K562 (cell line): Measurements from ENCODE around the gene SLC7A5. TPM values are rescaled to one million over a fixed set of nuclear protein-coding genes. Genes with fewer than 3 reads are reported as not detected.

Source experiments
- ATAC-seq: fragments of 200-7000 bp; cut with Tn5 transposase; 3 replicates; pipeline ENCODE4 v1.9.1; 2020; ENCODE audit warnings: moderate library complexity
- BruUV-seq: library from RNA; stranded (reverse); fragments of 400-500 nt; replicated peaks from 2 replicates; lab custom pipeline; 2021; lab: Mats Ljungman, UMichigan
- CTCF ChIA-PET: fragments of 300-600 bp; formaldehyde crosslinking; extraction: SDS; loops from one replicate; lab custom pipeline; 2021; ENCODE audit warnings: low intra/inter-chr PET ratio; lab: Yijun Ruan, JAX
- POLR2A ChIA-PET: fragments of 300-600, 350-650 bp; sonication (Branson Sonifier 250); formaldehyde crosslinking; extraction: SDS; loops from one replicate; lab custom pipeline; 2021; ENCODE audit warnings: antibody characterized with exemption, inconsistent platforms; lab: Yijun Ruan, JAX
- DNase-seq, 4 experiments: peaks; one replicate each; pipeline versions ENCODE4 v3.0.0 to v3.0.0-alpha.2; 2011 to 2018; ENCODE audit warnings: low spot score in 3 of 4, mixed read lengths in 3 of 4; ENCODE audit errors: extremely low read depth in 1 of 4
- FAIRE-seq: peaks from 2 replicates; lab custom pipeline; 2011; peaks lifted over from hg19 to GRCh38; lab: Jason Lieb, UNC
- H2AFZ ChIP-seq: 2 replicates; pipeline ENCODE4 v1.6.0; 2011; ENCODE audit warnings: low read depth, low read length, control low read depth, inconsistent platforms
- H3K27ac ChIP-seq: fragments of 200-600 bp; 3 replicates; pipeline ENCODE4 v1.8.0; 2011; ENCODE audit warnings: low read depth, mild to moderate bottlenecking, control low read depth, inconsistent platforms, low read length, moderate library complexity, mixed read lengths; ENCODE audit errors: extremely low read depth
- H3K27me3 ChIP-seq, 2 experiments: fragments of 300-600 bp in 1 of 2; 2 replicates in 1 of 2; 3 replicates in 1 of 2; pipeline versions ENCODE4 v1.6.0 to v1.8.0; 2011; ENCODE audit warnings: inconsistent platforms in 2 of 2, low read length in 2 of 2, mild to moderate bottlenecking in 1 of 2, mixed read lengths in 1 of 2, moderate library complexity in 1 of 2; ENCODE audit not compliant: control insufficient read depth in 2 of 2, insufficient read depth in 2 of 2
- H3K36me3 ChIP-seq: fragments of 300-600 bp; 3 replicates; pipeline ENCODE4 v1.8.0; 2011; ENCODE audit warnings: mild to moderate bottlenecking, low read length, inconsistent platforms; ENCODE audit not compliant: control insufficient read depth, insufficient read depth
- H3K4me1 ChIP-seq, 2 experiments: fragments of 200-600 bp in 1 of 2; replicated peaks in 1 of 2; 2 replicates in 1 of 2; 3 replicates in 1 of 2; pipeline versions ENCODE4 v1.5.1 to v1.8.0; 2011; ENCODE audit warnings: inconsistent platforms in 2 of 2, low read length in 2 of 2, mild to moderate bottlenecking in 1 of 2, mixed read lengths in 1 of 2, moderate library complexity in 1 of 2; ENCODE audit not compliant: control insufficient read depth in 2 of 2, insufficient read depth in 2 of 2
- H3K4me2 ChIP-seq: 2 replicates; pipeline ENCODE4 v1.6.1; 2011; ENCODE audit warnings: low read length, control low read depth, inconsistent platforms, mixed read lengths; ENCODE audit not compliant: insufficient read depth
- H3K4me3 ChIP-seq: fragments of 200-600 bp; sonication (generic), shearing (Covaris generic); 2 replicates; pipeline ENCODE4 v1.5.1; 2016; ENCODE audit warnings: control low read depth, inconsistent platforms
- H3K79me2 ChIP-seq: fragments of 200-600 bp; 3 replicates; pipeline ENCODE4 v1.8.0; 2011; ENCODE audit warnings: low read length, inconsistent platforms; ENCODE audit not compliant: control insufficient read depth, insufficient read depth
- H3K9ac ChIP-seq, 2 experiments: 2 replicates each; pipeline versions ENCODE4 v1.6.0 to v1.6.1; 2011; ENCODE audit warnings: low read depth in 2 of 2, low read length in 2 of 2, control low read depth in 1 of 2, inconsistent platforms in 1 of 2, mild to moderate bottlenecking in 1 of 2, mixed read lengths in 1 of 2; ENCODE audit not compliant: insufficient read depth in 1 of 2
- H3K9me1 ChIP-seq: one replicate; pipeline ENCODE4 v1.6.0; 2011; ENCODE audit warnings: inconsistent platforms, mild to moderate bottlenecking, low read length, moderate library complexity; ENCODE audit not compliant: control insufficient read depth, insufficient read depth
- H3K9me3 ChIP-seq: replicated peaks from 2 replicates; pipeline ENCODE4 v1.5.1; 2011; ENCODE audit warnings: low read depth, low read length, inconsistent platforms; ENCODE audit not compliant: control insufficient read depth, insufficient read depth
- H4K20me1 ChIP-seq: replicated peaks from 2 replicates; pipeline ENCODE4 v1.6.1; 2011; ENCODE audit warnings: low read length, inconsistent platforms, mixed read lengths; ENCODE audit not compliant: control insufficient read depth, insufficient read depth
- CC2D1A ChIP-seq: fragments of 450-650 bp; IDR thresholded peaks from 2 replicates; pipeline ENCODE4 v1.6.1; 2017; ENCODE audit warnings: mild to moderate bottlenecking
- DMBX1 ChIP-seq: fragments of 250-450 bp; sonication (Bioruptor Pico); IDR thresholded peaks from 2 replicates; pipeline ENCODE4 v1.8.0; 2022; ENCODE audit warnings: inconsistent platforms, mild to moderate bottlenecking, moderate library complexity, borderline replicate concordance
- ESRRA ChIP-seq: fragments of 450-650 bp; IDR thresholded peaks from 2 replicates; pipeline ENCODE4 v1.6.1; 2014; ENCODE audit warnings: low read depth, mild to moderate bottlenecking, moderate library complexity, borderline replicate concordance
- GABPB1 ChIP-seq: sonication (generic); formaldehyde crosslinking; IDR thresholded peaks from 2 replicates; pipeline ENCODE4 v1.8.0; 2022; ENCODE audit warnings: mild to moderate bottlenecking, missing genetic modification reagents
- GTF2F1 ChIP-seq: IDR thresholded peaks from 2 replicates; pipeline ENCODE4 v1.6.1; 2011; ENCODE audit warnings: low read depth, low read length, improper control_type of control experiment
- HNRNPL ChIP-seq: fragments of 200-400 bp; formaldehyde crosslinking; IDR thresholded peaks from 2 replicates; pipeline ENCODE4 v1.6.1; 2017; ENCODE audit warnings: low read depth, mild to moderate bottlenecking, low read length
- RBM15 ChIP-seq: fragments of 200-400 bp; formaldehyde crosslinking; IDR thresholded peaks from 2 replicates; pipeline ENCODE4 v1.6.1; 2018; ENCODE audit warnings: mild to moderate bottlenecking, low read length, moderate library complexity; ENCODE audit not compliant: insufficient read depth
- RFX5 ChIP-seq: IDR thresholded peaks from 2 replicates; pipeline ENCODE4 v1.6.1; 2011; ENCODE audit warnings: low read depth, mild to moderate bottlenecking, improper control_type of control experiment, low read length
- SNIP1 ChIP-seq: fragments of 450-650 bp; IDR thresholded peaks from 2 replicates; pipeline ENCODE4 v1.7.1; 2017; ENCODE audit warnings: low read depth, mild to moderate bottlenecking
- XRCC4 ChIP-seq: IDR thresholded peaks from one replicate; pipeline ENCODE4 v1.6.1; 2011; ENCODE audit not compliant: insufficient read depth, insufficient read length; ENCODE audit errors: extremely low read depth
- ZBTB12 ChIP-seq: fragments of 250-450 bp; sonication (Bioruptor Pico); IDR thresholded peaks from 2 replicates; pipeline ENCODE4 v1.4.0; 2020
- ZNF143 ChIP-seq: sonication (generic); formaldehyde crosslinking; IDR thresholded peaks from 2 replicates; pipeline ENCODE4 v1.9.0; 2022; ENCODE audit warnings: mild to moderate bottlenecking, missing genetic modification reagents
- ZNF311 ChIP-seq: fragments of 250-450 bp; sonication (Bioruptor Pico); IDR thresholded peaks from 2 replicates; pipeline ENCODE4 v1.4.0; 2020; ENCODE audit warnings: mild to moderate bottlenecking, moderate library complexity
- ZNF740 ChIP-seq, 3 experiments: fragments of 200-800 bp in 1 of 3; sonication (Bioruptor generic) in 1 of 3; sonication (generic) in 1 of 3; formaldehyde crosslinking in 1 of 3; IDR thresholded peaks; 2 replicates each; pipeline versions ENCODE4 v1.6.1 to v1.8.0; 2016 to 2022; ENCODE audit warnings: mild to moderate bottlenecking in 2 of 3, missing compliant biosample characterization in 2 of 3, missing genetic modification characterization in 2 of 3, missing genetic modification reagents in 1 of 3
- WGBS: fragments of 100-300 bp; shearing (Covaris generic); methylation state at CpG from one replicate; pipeline ENCODE4 v1.1.6; 2016; ENCODE audit warnings: low coverage, mixed read lengths; ENCODE audit not compliant: insufficient coverage; ENCODE audit errors: missing lambda C conversion rate; 5-methylcytosine and 5-hydroxymethylcytosine counted together
- in situ Hi-C: fragments of 300-500 bp; cut with MboI; formaldehyde crosslinking; loops from 4 replicates; pipeline ENCODE4 v1.15.0; 2018; ENCODE audit warnings: inconsistent platforms, mixed read lengths
- intact Hi-C: fragments of 100-400 bp; cut with micrococcal nuclease; formaldehyde crosslinking; loops from 2 replicates; pipeline ENCODE4 v1.14.2; 2022
- polyA plus RNA-seq, 8 experiments: library from polyadenylated mRNA; depleted of rRNA in 4 of 8; stranded (reverse) in 5 of 8; unstranded in 3 of 8; fragments of >200 nt; fragmentation: Nextera tagmentation in 2 of 8; fragmentation: Illumina TruSeq in 1 of 8; extraction: Ambion mirVana in 2 of 8; extraction: Trizol in 1 of 8; gene quantifications; 2 replicates each; pipeline versions ENCODE4 v1.2.1 to v1.2.3, GENCODE V29; 2011 to 2014; ENCODE audit warnings: inconsistent platforms in 1 of 8, missing spikeins in 1 of 8
- total RNA-seq, 7 experiments: library from RNA; depleted of rRNA in 6 of 7; stranded (reverse); fragments of >200 nt in 6 of 7; fragmentation: Illumina TruSeq in 2 of 7; extraction: Trizol in 2 of 7; gene quantifications; 2 replicates each; pipeline versions ENCODE4 v1.2.1 to v1.2.3, GENCODE V29; 2011 to 2021; ENCODE audit warnings: low replicate concordance in 1 of 7

The SLC7A5 gene
- total and polyA plus RNA-seq, 9 of the 15 experiments (the other 6 are each of a cell fraction or from before 2014, with no cell fraction given): 1.9 to 220 (median 18.6) TPM

- CTCF ChIA-PET: interaction anchor here (4.1 kb wide), 1 partner anchor 127 kb away, joined by 24 read pairs; no protein-coding TSS in a partner anchor
- POLR2A ChIA-PET: interaction anchor here (0.8 to 3.5 kb wide), 2 partner anchors 10 to 46 kb away, joined by 3 to 18 read pairs; no protein-coding TSS in a partner anchor
- no peak for DNase-seq
- H3K27ac ChIP-seq: no peak overlapping the region
- H4K20me1 ChIP-seq: no peaks in the 10 kb centered on the region
- H3K4me1 ChIP-seq: peaks cover 33 to 36% of the 10 kb centered on the region in 2 experiments
- no peaks in the 10 kb centered on the region for H3K9me3 ChIP-seq
- H3K9me1 ChIP-seq: no peaks in the 10 kb centered on the region
- H3K4me3 ChIP-seq: no peak overlapping the region
- FAIRE-seq: no peak
- intact Hi-C loops: no loop called here
- no peak overlapping the region for H2AFZ ChIP-seq
- H3K79me2 ChIP-seq: no peaks in the 10 kb centered on the region
- no peak overlapping the region for H3K9ac ChIP-seq
- WGBS: 66% methylated on average over 4 of the region's 4 CpGs
- in situ Hi-C loops: no loop called here
- no TSS peak for BruUV-seq
- no peak for ATAC-seq
- H3K4me2 ChIP-seq: no peak overlapping the region
- TF ChIP-seq DMBX1 (CRISPR knock-in tag) (no peak), RBM15 (no peak), SNIP1 (no peak), ZNF740 (CRISPR knock-in tag; IDR thresholded peaks at IDR 0.05) (no peak), ZNF740 (tag; IDR thresholded peaks at IDR 0.05) (no peak), ZNF311 (CRISPR knock-in tag) (no peak), CC2D1A (no peak), GTF2F1 (no peak), GABPB1 (CRISPR knock-in tag) (no peak), XRCC4 (no peak), HNRNPL (no peak), RFX5 (no peak), ESRRA (no peak), ZNF143 (CRISPR knock-in tag) (no peak), ZBTB12 (CRISPR knock-in tag) (no peak)
- peaks cover 0 to 5% of the 10 kb centered on the region in 2 experiments; a peak in 1 of 5 replicates for H3K27me3 ChIP-seq
- no peaks in the 10 kb centered on the region for H3K36me3 ChIP-seq
These were observed 87.3 kb downstream of the SLC7A5 start for GRCh38 chr16:87782033-87782432.
